Breast epithelium (tissue), 4 donors: ENCODE results near the gene ADAMTSL3. TPM values are rescaled to one million over a fixed set of nuclear protein-coding genes. Genes with fewer than 3 reads are reported as not detected.

Experiments used
- DNase-seq, 2 donors: peaks; one replicate each; pipeline ENCODE4 v3.0.0-alpha.2; 2019; ENCODE audit warnings: low spot score in 2 of 2
- H3K27ac ChIP-seq, 2 donors: fragments of 200-600 bp; sonication (generic) in 1 of 2; one replicate each; pipeline ENCODE4 v1.5.1; 2016 to 2019; ENCODE audit warnings: mild to moderate bottlenecking in 1 of 2
- H3K27me3 ChIP-seq, 2 donors: fragments of 200-600 bp; sonication (generic) in 1 of 2; one replicate each; pipeline versions ENCODE4 v1.5.1 to v1.6.0; 2017 to 2019; ENCODE audit warnings: control low read depth in 1 of 2, mild to moderate bottlenecking in 1 of 2
- H3K36me3 ChIP-seq: fragments of 200-600 bp; one replicate; pipeline ENCODE4 v1.5.1; 2019
- H3K4me1 ChIP-seq, 2 donors: fragments of 200-600 bp; sonication (generic); one replicate each; pipeline ENCODE4 v1.5.1; 2016 to 2019; ENCODE audit warnings: control low read depth in 1 of 2
- H3K4me3 ChIP-seq, 3 donors: fragments of 200-600 bp; sonication (generic); 1 replicate in 2 of 3; 2 replicates in 1 of 3; pipeline ENCODE4 v1.5.1; 2016 to 2019; ENCODE audit warnings: mild to moderate bottlenecking in 3 of 3, moderate library complexity in 2 of 3
- H3K9me3 ChIP-seq, 2 donors: fragments of 200-600 bp; sonication (generic) in 1 of 2; one replicate each; pipeline ENCODE4 v1.5.1; 2016 to 2019; ENCODE audit warnings: control low read depth in 1 of 2
- CTCF ChIP-seq, 3 donors: fragments of 450-650 bp; IDR thresholded peaks; one replicate each; pipeline ENCODE4 v1.5.1; 2016 to 2017; ENCODE audit warnings: antibody characterized with exemption in 3 of 3, mild to moderate bottlenecking in 3 of 3, moderate library complexity in 3 of 3
- POLR2A ChIP-seq: fragments of 450-650 bp; IDR thresholded peaks from one replicate; pipeline ENCODE4 v1.6.1; 2016; ENCODE audit warnings: antibody characterized with exemption, mild to moderate bottlenecking, moderate library complexity
- POLR2AphosphoS5 ChIP-seq, 3 donors: sonication (generic); formaldehyde crosslinking; IDR thresholded peaks; one replicate each; pipeline ENCODE4 v1.6.1; 2017; ENCODE audit warnings: antibody characterized with exemption in 3 of 3
- intact Hi-C: fragments of 100-400 bp; cut with DNase I; formaldehyde crosslinking; loops from one replicate; pipeline ENCODE4 v1.15.1; 2023; ENCODE audit warnings: low total_unique reads
- total RNA-seq, 3 donors: library from RNA; depleted of rRNA; stranded (reverse); fragments of >200 nt; gene quantifications; one replicate each; pipeline ENCODE4 v1.1.0, GENCODE V29; 2016

The ADAMTSL3 gene
- total RNA-seq, 3 donors from 2014 or later, result 1.8 to 3.9 (median 2.7) TPM

GRCh38 chr15:83970295-83970890, 316.5 kb downstream of the ADAMTSL3 start:
- no peaks in the 10 kb centered on the region for H3K4me1 ChIP-seq
- H3K4me3 ChIP-seq, result no peak overlapping the region
- no peaks in the 10 kb centered on the region for H3K36me3 ChIP-seq
- intact Hi-C loops, result no loop called here
- no peak for DNase-seq
- no peak overlapping the region for H3K27ac ChIP-seq
- no peaks in the 10 kb centered on the region for H3K27me3 ChIP-seq
- TF ChIP-seq CTCF (IDR thresholded peaks at IDR 0.05) (no peak), POLR2AphosphoS5 (IDR thresholded peaks at IDR 0.05) (no peak), POLR2A (no peak)
- H3K9me3 ChIP-seq, result peaks cover 5 to 13% of the 10 kb centered on the region in 2 donors

- TF ChIP-seq POLR2A, result no peak
- no peak for TF ChIP-seq CTCF (IDR thresholded peaks at IDR 0.05)
- no peak for TF ChIP-seq POLR2AphosphoS5 (IDR thresholded peaks at IDR 0.05)
- H3K27ac ChIP-seq, result no peak overlapping the region
- H3K4me3 ChIP-seq, result no peak overlapping the region
- H3K27me3 ChIP-seq, result no peaks in the 10 kb centered on the region
- H3K9me3 ChIP-seq, result peaks cover 5 to 21% of the 10 kb centered on the region in 2 donors
- H3K4me1 ChIP-seq, result no peaks in the 10 kb centered on the region
- DNase-seq, result no peak
- H3K36me3 ChIP-seq, result no peaks in the 10 kb centered on the region
- intact Hi-C loops, result no loop called here
Measured at GRCh38 chr15:83971992-83972391, 318.1 kb downstream of the ADAMTSL3 start.

- TF ChIP-seq POLR2AphosphoS5 (IDR thresholded peaks at IDR 0.05) (no peak), CTCF (IDR thresholded peaks at IDR 0.05) (no peak), POLR2A (no peak)
- H3K9me3 ChIP-seq, result peaks cover 0 to 23% of the 10 kb centered on the region in 2 donors
- intact Hi-C loops, result no loop called here
Measured at GRCh38 chr15:83973816-83974215, 319.9 kb downstream of the ADAMTSL3 start.

GRCh38 chr15:83977992-83978391, 324.1 kb downstream of the ADAMTSL3 start:
- H3K27me3 ChIP-seq, result no peaks in the 10 kb centered on the region
- TF ChIP-seq POLR2AphosphoS5 (IDR thresholded peaks at IDR 0.05) (no peak), CTCF (IDR thresholded peaks at IDR 0.05) (no peak), POLR2A (no peak)
- no peak overlapping the region for H3K27ac ChIP-seq

More at GRCh38 chr15:83973816-83974215, 319.9 kb downstream of the ADAMTSL3 start:
- Histone ChIP-seq H3K4me3 (no peak overlapping the region), H3K36me3 (no peaks in the 10 kb centered on the region), H3K27ac (no peak overlapping the region), H3K27me3 (no peaks in the 10 kb centered on the region), H3K4me1 (no peaks in the 10 kb centered on the region)
- no peak for DNase-seq

GRCh38 chr15:83978588-83978987, 324.7 kb downstream of the ADAMTSL3 start:
- no peak overlapping the region for H3K27ac ChIP-seq
- H3K4me1 ChIP-seq, result no peaks in the 10 kb centered on the region
- intact Hi-C loops, result no loop called here
- no peak overlapping the region for H3K4me3 ChIP-seq
- DNase-seq, result no peak
- H3K9me3 ChIP-seq, result peaks cover 0 to 23% of the 10 kb centered on the region in 2 donors
- H3K27me3 ChIP-seq, result no peaks in the 10 kb centered on the region
- no peak for TF ChIP-seq POLR2A
- H3K36me3 ChIP-seq, result no peaks in the 10 kb centered on the region

More at GRCh38 chr15:83977992-83978391, 324.1 kb downstream of the ADAMTSL3 start:
- H3K9me3 ChIP-seq, result peaks cover 0 to 23% of the 10 kb centered on the region in 2 donors
- H3K4me1 ChIP-seq, result no peaks in the 10 kb centered on the region
- intact Hi-C loops, result no loop called here
- no peak overlapping the region for H3K4me3 ChIP-seq
- DNase-seq, result no peak
- no peaks in the 10 kb centered on the region for H3K36me3 ChIP-seq
